Activated naive CD8-positive, alpha-beta T cell treated with anti-CD3 and anti-CD28 coated beads for 36 hours (primary cell): ENCODE results near the gene ST14. TPM values are rescaled to one million over a fixed set of nuclear protein-coding genes. Genes with fewer than 3 reads are reported as not detected.

Experiments
- DNase-seq: peaks from one replicate; pipeline ENCODE4 v3.0.0; 2021
- H3K27ac Mint-ChIP-seq: one replicate; pipeline ENCODE4 v1.8.0; 2022; ENCODE audit warnings: mild to moderate bottlenecking, moderate library complexity, mixed read lengths
- H3K27me3 Mint-ChIP-seq: one replicate; pipeline ENCODE4 v1.8.0; 2022; ENCODE audit warnings: mild to moderate bottlenecking, mixed read lengths
- H3K36me3 Mint-ChIP-seq: one replicate; pipeline ENCODE4 v1.8.0; 2021; ENCODE audit warnings: mild to moderate bottlenecking, mixed read lengths
- H3K4me1 Mint-ChIP-seq: one replicate; pipeline ENCODE4 v1.8.0; 2021; ENCODE audit warnings: mixed read lengths
- H3K4me3 Mint-ChIP-seq: one replicate; pipeline ENCODE4 v1.8.0; 2022; ENCODE audit warnings: mild to moderate bottlenecking, moderate library complexity, mixed read lengths
- H3K9me3 Mint-ChIP-seq: one replicate; pipeline ENCODE4 v1.8.0; 2022; ENCODE audit warnings: mixed read lengths
- total RNA-seq, 2 experiments: library from RNA; stranded (reverse); gene quantifications; one replicate each; pipeline ENCODE4 v1.2.3, GENCODE V29; 2021

The ST14 gene
- total RNA-seq, 2 experiments from 2014 or later: 0.14 to 0.48 TPM

DNA sequence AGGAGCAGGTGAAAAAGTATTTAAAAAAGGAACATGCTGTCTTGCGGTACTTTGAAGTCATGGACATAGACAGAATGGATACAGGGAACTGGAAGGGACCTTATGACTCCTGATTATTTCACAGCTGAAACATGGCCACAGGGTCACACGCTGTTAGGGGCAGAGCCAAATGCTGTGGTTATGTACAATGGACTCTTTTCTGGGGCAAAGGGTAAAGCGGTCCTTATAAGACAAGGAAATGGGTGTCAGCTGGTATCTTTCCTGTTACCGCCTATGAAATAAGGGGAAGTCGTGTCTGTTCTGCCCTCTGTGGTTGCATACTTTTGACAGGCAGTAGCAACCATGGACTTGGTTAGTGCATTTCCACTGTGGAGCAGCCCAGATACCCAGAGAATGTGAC is 12.8 kb upstream of the ST14 start:
- Mint-ChIP-seq H3K27ac (no peak overlapping the region), H3K36me3 (peaks cover 4% of the 10 kb centered on the region), H3K9me3 (no peaks in the 10 kb centered on the region), H3K27me3 (no peaks in the 10 kb centered on the region), H3K4me1 (peaks cover 11% of the 10 kb centered on the region), H3K4me3 (no peak overlapping the region)
- no peak for DNase-seq

DNA sequence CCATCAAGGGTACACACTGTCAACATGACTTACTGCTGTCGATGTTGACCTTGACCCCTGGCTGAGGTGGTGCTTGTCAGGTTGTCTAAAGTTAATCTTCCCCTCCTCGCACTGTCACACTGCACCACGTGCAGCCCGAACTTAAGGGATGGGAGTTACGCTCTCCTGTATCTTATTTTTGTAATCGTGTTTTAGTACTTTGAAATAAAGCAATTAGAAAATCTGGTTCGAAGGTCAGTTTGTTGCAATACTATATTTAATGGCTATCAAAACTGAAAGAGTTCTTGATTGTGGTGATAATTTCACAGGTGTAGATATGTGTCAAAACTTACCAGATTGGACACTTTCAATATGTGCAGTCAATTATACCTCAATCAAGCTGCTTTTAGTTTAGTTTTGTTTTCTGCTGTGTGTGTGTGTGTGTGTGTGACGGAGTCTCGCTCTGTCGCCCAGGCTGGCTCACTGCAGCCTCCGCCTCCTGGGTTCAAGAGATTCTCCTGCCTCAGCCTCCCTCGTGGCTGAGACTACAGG is 10.7 kb upstream of the ST14 start:
- peaks cover 11% of the 10 kb centered on the region for H3K4me1 Mint-ChIP-seq
- H3K27ac Mint-ChIP-seq: no peak overlapping the region
- H3K36me3 Mint-ChIP-seq: peaks cover 2% of the 10 kb centered on the region
- no peaks in the 10 kb centered on the region for H3K9me3 Mint-ChIP-seq
- no peak overlapping the region for H3K4me3 Mint-ChIP-seq
- no peaks in the 10 kb centered on the region for H3K27me3 Mint-ChIP-seq
- no peak for DNase-seq

DNA sequence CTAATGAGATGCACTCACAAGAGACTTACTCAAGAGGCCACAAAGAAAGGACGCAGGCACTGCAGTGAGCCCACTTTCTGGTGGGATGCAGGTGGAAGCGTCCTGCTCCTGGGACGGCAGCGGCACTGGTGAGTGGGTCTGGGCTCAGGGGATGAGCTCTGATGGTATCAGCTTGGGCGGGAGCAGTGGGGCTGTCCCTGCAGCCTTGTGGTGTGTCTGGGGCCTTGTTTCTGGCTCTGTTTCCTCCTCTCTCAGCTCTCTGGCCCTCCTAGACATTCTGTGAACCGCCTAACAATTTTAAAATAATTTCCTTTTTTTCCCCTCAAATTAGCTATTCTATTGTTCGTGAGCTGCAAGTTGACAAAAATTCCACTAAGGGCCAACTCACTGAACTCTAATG is 8.8 kb upstream of the ST14 start:
- no peak overlapping the region for H3K27ac Mint-ChIP-seq
- peaks cover 11% of the 10 kb centered on the region for H3K4me1 Mint-ChIP-seq
- H3K4me3 Mint-ChIP-seq: no peak overlapping the region
- no peaks in the 10 kb centered on the region for H3K9me3 Mint-ChIP-seq
- no peaks in the 10 kb centered on the region for H3K27me3 Mint-ChIP-seq
- no peaks in the 10 kb centered on the region for H3K36me3 Mint-ChIP-seq
- no peak for DNase-seq

DNA sequence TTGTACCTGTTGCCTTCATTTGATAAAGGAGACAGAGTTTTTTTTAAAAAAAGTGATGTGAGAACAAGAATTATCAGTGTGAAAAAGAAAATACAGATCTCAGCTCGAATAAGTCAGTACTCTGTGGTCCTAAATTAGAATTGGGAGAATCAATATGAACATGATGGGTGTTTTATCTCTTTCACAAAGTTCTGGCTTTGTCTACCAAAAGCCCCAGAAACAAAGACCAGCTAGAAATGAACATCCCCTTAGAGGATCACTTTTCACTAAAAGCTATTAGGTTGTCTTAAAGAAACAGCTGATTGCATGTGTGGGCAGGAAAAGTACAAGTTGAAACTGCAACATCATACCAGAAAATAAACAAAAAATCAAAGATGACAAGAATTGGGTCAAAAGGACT is 8.4 kb upstream of the ST14 start:
- no peaks in the 10 kb centered on the region for H3K9me3 Mint-ChIP-seq
- H3K27ac Mint-ChIP-seq: no peak overlapping the region
- no peaks in the 10 kb centered on the region for H3K27me3 Mint-ChIP-seq
- no peaks in the 10 kb centered on the region for H3K36me3 Mint-ChIP-seq
- no peak for DNase-seq
- peaks cover 10% of the 10 kb centered on the region for H3K4me1 Mint-ChIP-seq
- H3K4me3 Mint-ChIP-seq: no peak overlapping the region

DNA sequence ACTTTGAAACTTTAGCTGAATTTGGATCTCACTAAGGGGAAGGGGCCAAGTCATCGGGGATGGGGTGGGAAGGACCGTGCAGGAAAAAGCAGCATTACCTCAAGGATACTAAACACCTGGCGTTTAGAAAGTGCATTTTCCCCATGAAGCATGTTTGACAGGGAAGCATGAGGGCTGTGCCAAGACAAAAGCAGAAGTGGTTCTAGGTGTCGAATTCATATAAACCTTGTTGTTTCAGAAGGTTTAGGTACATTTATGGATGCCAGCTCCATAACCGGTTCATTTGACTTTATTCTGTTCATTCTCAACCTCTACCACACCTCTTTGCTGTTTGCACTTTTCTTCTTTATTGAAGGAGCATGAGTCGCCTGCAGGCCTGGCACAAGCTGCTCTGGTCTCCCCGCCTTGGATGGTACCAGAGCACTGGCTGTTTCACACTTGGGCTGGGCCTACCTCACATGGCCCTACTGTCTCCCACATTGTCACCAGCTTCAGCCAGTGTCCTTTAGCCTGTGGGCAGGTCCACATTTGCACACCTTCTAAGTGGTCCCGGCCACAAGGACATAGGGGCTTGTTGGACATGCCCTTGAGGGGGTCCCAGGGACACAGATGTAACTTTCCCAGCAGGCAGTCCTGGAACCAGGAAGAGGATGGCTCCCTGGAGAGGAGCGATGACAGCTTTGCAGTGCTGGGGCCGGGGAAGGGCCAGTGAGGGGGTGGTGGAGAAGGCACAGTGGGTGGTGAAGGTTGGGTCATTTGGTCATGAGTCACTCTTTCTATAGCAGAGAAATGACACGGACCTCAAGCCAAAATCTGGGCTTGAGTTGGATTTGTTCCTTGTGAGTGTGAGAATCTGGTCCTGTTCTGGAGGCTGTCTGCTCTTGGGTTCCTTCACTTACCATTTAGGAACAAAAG is 3.2 kb upstream of the ST14 start:
- Mint-ChIP-seq H3K27me3 (peaks cover 28% of the 10 kb centered on the region), H3K4me3 (no peak overlapping the region), H3K9me3 (no peaks in the 10 kb centered on the region), H3K36me3 (no peaks in the 10 kb centered on the region), H3K4me1 (peaks cover 5% of the 10 kb centered on the region), H3K27ac (no peak overlapping the region)
- no peak for DNase-seq

DNA sequence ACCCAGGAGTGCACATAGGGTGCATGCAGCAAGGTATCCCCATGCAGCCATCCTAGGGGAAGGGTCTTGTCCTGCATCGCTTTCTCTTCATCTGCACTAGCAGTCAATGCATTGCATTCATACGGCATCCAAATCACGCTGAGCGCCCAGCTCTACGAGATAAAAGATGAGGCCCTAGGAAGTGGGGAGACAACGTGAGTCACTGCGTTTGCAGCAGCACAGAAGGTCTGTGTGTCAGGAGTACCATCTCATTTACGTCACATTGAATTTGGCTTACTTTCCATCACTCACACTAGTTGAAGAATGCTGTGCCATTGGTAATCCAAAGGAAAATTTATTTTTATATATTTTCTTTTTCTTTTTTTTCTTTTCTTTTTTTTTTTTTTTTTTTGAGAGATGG is 2.5 kb upstream of the ST14 start:
- Mint-ChIP-seq H3K9me3 (no peaks in the 10 kb centered on the region), H3K27ac (no peak overlapping the region), H3K36me3 (no peaks in the 10 kb centered on the region), H3K4me3 (no peak overlapping the region), H3K27me3 (peaks cover 34% of the 10 kb centered on the region), H3K4me1 (peaks cover 5% of the 10 kb centered on the region)
- DNase-seq: no peak

DNA sequence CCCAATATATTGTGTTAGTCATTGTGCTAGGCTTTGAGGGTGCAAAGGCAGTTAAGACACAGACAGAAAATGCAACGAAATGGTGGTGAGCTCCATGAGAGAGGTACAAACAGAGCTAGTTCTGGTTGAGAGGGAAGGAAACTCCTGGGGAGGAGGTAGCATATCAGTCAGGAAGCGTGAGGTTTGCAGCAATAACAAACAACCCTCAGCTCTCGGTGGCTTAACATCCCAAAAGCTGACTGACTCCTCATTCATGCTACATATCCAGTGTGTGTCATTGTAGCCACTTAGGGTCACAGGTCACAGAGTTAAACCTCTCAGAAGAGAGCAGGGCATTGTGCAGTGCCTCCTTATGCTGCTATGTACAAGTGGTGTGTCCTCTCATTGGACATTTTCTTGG is 1.7 kb upstream of the ST14 start:
- Mint-ChIP-seq H3K27me3 (peaks cover 41% of the 10 kb centered on the region), H3K9me3 (no peaks in the 10 kb centered on the region), H3K36me3 (no peaks in the 10 kb centered on the region), H3K27ac (no peak overlapping the region), H3K4me3 (no peak overlapping the region), H3K4me1 (peaks cover 5% of the 10 kb centered on the region)
- no peak for DNase-seq

DNA sequence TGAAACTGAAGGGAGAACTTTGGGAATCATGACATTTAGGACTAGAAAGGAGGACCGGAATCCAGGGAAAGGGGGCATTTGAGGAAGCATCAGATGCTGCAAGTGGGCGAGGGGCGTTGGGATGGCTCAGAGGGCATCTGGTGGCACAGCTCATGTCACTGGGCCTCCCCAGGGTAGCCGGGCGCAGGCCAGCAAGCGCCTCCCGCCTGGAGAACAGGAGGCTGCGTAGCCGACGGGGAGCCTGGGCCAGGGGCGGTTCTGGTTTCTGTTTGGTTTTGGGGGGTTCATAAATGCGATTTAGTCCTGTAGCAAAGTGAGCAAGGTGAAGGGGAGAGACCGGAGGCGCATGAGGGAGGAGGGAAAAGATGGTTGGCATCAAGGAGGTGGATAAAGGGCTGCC is 443 bp upstream of the ST14 start:
- no peaks in the 10 kb centered on the region for H3K36me3 Mint-ChIP-seq
- DNase-seq: no peak
- H3K9me3 Mint-ChIP-seq: no peaks in the 10 kb centered on the region
- H3K27ac Mint-ChIP-seq: no peak overlapping the region
- no peak overlapping the region for H3K4me3 Mint-ChIP-seq
- peaks cover 5% of the 10 kb centered on the region for H3K4me1 Mint-ChIP-seq
- H3K27me3 Mint-ChIP-seq: peaks cover 53% of the 10 kb centered on the region

DNA sequence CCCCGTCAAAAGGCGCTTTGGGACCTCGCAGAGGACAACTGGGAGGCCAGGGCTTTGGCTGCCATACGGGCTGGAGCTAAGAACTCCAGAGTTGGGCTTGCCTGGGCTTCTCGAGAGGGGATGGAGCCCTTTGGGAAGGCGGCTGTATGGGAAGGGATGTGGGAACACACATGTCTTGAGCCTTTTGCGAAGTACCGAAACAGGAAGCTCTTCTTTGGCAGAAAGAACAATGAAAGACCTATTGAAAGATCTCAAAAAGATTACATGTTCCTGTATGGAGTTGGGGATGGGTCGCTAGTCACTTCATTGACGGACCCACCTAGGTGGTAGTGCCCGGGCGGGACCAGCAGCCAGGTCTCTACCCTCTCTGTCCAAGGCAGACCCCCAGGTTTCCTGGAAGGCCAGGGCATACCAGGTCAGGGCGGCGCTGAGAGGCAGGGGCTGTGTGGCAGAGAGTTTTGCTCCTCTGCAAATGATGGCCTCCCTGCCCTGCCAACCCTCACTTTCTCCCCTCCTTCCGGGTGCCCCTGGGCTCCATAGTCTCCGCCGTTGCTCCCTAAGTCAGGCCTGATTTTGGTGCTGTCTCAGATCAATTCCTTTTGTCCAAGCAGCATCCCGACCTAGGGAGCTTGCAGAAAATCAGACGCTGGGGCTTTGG is 1.0 kb downstream of the ST14 start:
- no peaks in the 10 kb centered on the region for H3K36me3 Mint-ChIP-seq
- peak overlapping the region; percentile 53 for H3K4me3 Mint-ChIP-seq
- peaks cover 5% of the 10 kb centered on the region for H3K4me1 Mint-ChIP-seq
- H3K9me3 Mint-ChIP-seq: no peaks in the 10 kb centered on the region
- no peak for DNase-seq
- no peak overlapping the region for H3K27ac Mint-ChIP-seq
- H3K27me3 Mint-ChIP-seq: peaks cover 62% of the 10 kb centered on the region

DNA sequence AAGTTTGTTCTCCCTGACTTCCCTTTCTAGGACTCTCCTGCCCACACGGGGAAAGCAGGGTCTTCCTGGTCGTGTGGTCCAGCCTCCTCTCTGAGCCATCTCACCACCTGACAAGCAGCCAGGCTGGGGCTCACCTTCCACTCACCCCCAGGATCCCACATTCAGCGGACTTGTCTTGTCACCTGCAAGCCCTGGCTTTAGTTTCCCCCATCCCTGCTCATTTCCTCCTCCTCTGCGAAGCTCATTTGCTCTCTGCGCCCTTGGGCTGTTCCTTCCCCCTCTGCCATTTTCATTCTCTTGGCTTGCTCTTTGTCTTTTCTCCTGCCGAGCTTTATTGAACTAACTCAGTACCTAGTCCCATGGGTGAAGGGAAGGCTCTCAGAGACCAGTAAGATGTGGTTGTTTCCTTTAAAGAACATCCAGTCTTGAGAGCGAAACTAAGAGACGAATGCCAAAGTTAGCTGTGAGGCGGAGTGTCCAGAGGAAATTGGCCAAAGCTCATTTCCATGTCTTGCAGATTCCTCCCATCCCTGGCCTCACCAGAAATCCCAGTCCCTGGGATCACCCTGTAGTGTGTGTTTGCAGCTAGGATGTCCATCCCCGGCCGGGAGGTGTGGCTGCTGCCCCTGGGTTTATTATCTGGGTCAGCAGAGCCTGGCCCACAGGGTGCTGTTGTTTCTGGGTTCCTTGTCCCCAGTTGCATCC is 2.0 kb downstream of the ST14 start:
- no peak overlapping the region for H3K27ac Mint-ChIP-seq
- H3K4me3 Mint-ChIP-seq: no peak overlapping the region
- peaks cover 5% of the 10 kb centered on the region for H3K4me1 Mint-ChIP-seq

DNA sequence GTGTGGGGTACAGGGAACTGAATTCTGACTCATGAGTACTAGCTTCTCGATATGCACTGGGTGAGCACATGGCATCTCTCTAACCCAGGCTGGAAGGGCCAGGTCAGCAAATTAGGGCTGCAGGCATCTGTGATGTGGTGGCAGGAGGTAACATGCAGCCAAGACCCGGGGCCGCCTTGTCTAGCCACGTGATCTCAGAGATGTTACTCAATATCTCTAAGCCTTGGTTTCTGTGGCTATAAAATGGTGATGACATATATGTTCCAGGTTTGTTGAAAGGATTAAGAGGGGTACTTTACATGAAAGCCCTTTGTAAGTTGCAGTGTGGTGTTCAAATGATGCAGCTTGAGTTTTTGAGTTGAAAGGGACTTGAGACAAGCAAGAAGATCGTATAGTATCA is 3.2 kb downstream of the ST14 start:
- Mint-ChIP-seq H3K36me3 (no peaks in the 10 kb centered on the region), H3K4me1 (peaks cover 5% of the 10 kb centered on the region), H3K4me3 (no peak overlapping the region), H3K27ac (no peak overlapping the region), H3K27me3 (peaks cover 71% of the 10 kb centered on the region), H3K9me3 (no peaks in the 10 kb centered on the region)
- DNase-seq: no peak

More for the DNA sequence above, 2.0 kb downstream of the ST14 start:
- no peaks in the 10 kb centered on the region for H3K36me3 Mint-ChIP-seq
- no peaks in the 10 kb centered on the region for H3K9me3 Mint-ChIP-seq
- DNase-seq: no peak
- H3K27me3 Mint-ChIP-seq: peaks cover 66% of the 10 kb centered on the region

DNA sequence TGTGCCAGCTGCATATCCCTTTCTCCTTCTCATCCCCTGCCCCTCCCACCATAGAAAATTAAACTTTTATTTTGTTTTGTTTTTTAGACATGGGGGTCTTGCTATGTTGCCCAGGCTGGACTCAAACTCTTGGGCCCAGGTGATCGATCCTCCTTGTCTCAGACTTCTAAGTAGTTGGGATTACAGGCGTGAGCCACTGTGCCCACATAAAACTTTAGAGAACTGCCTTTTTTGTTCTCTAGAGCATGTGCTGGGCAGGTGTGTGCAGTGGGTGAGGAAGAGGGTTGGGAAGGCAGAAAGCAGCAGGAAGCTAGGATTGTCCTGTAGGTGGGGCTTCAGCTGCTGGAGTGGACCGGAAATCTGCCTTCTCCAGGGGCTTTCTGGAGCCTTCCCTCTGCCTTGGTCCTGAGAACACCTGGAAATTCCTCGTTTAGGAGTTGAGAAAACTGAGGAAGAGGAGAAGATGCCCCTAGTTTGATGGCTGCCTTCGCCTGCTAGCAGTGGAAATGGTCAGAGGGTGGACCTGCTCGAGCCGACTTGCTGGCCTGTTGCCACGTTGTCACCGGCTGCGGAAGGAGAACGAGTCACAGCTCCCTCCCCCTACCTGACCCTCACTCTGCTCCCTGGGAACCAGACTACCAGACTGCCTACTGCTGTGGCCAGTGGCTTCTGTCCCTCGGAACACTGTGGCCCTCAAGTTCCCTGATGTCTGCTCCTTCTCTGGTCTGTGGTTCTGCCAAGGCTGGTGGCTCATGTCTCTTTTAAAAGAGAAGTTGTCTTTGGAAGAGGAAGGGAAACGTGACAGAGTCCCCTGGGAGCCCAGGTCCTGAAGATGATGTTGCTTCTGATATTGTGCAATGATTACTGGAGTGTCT is 4.0 kb downstream of the ST14 start:
- Mint-ChIP-seq H3K4me1 (peaks cover 5% of the 10 kb centered on the region), H3K4me3 (no peak overlapping the region), H3K27me3 (peaks cover 71% of the 10 kb centered on the region)

DNA sequence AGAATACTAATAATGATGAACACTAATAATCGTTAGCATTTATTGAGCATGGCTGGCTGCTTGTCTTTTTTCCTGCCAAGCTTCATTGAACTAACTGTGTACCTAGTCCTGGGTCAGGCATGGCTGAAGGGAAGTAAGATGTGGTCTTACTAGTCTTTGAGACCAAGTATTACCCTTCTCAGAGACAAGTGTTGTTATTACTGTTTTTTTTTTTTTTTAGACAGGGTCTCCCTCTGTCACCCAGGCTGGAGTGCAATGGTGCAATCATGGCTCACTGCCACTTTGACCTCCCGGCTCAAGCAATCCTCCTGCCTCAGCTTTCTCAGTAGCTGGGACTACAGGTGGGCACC is 4.6 kb downstream of the ST14 start:
- no peaks in the 10 kb centered on the region for H3K9me3 Mint-ChIP-seq
- peaks cover 5% of the 10 kb centered on the region for H3K4me1 Mint-ChIP-seq
- no peak overlapping the region for H3K27ac Mint-ChIP-seq
- H3K27me3 Mint-ChIP-seq: peaks cover 67% of the 10 kb centered on the region
- no peak overlapping the region for H3K4me3 Mint-ChIP-seq
- no peaks in the 10 kb centered on the region for H3K36me3 Mint-ChIP-seq
- DNase-seq: no peak

More for the DNA sequence above, 4.0 kb downstream of the ST14 start:
- Mint-ChIP-seq H3K9me3 (no peaks in the 10 kb centered on the region), H3K36me3 (no peaks in the 10 kb centered on the region), H3K27ac (no peak overlapping the region)
- no peak for DNase-seq

DNA sequence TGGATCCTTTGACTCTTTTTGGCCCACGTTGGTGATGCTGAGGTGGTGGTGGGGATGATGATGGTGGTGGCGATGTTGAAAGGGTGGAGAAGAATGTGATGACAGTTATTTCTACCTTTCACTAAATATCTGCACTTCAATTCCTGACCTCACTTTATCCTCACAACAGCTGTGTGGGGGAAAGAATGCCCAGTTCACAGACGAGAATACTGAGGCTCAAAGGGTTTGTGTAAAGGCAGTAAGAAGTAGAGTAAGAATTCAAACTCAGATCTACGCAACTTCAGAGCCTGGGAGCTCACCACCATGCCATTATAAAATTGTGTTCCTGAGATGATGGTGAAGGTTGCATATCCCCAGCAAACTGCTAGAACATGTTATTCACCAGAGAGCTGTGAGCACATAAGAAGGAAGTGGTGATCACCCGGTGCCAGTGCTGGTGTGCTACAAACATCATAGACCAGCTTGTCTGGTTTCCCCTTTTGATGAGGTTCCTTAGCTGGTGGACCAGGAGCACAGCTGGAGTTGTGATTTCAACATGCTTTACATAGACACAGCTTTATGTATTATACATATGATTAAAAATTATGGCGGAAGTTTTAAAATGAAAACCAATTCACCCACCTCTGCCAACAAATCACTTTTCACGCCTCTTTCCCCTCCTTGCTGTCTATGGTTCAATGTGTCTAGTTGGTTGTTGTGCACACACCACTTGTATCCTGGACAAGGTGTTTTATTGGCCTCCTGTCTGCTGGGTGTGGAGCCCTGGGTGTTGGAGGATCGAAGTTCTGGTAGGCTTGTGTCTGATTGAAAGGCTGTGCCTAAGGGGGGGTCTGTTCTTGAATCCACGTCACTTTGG is 6.2 kb downstream of the ST14 start:
- Mint-ChIP-seq H3K4me3 (no peak overlapping the region), H3K4me1 (no peaks in the 10 kb centered on the region), H3K27ac (no peak overlapping the region), H3K36me3 (no peaks in the 10 kb centered on the region), H3K9me3 (no peaks in the 10 kb centered on the region), H3K27me3 (peaks cover 63% of the 10 kb centered on the region)
- DNase-seq: no peak
